ENCODE results near the gene ICE2. TPM values are rescaled to one million over a fixed set of nuclear protein-coding genes. Genes with fewer than 3 reads are reported as not detected.

ICE2 gene
- total RNA-seq, 1 donor from 2014 or later: 50.3 TPM

DNA sequence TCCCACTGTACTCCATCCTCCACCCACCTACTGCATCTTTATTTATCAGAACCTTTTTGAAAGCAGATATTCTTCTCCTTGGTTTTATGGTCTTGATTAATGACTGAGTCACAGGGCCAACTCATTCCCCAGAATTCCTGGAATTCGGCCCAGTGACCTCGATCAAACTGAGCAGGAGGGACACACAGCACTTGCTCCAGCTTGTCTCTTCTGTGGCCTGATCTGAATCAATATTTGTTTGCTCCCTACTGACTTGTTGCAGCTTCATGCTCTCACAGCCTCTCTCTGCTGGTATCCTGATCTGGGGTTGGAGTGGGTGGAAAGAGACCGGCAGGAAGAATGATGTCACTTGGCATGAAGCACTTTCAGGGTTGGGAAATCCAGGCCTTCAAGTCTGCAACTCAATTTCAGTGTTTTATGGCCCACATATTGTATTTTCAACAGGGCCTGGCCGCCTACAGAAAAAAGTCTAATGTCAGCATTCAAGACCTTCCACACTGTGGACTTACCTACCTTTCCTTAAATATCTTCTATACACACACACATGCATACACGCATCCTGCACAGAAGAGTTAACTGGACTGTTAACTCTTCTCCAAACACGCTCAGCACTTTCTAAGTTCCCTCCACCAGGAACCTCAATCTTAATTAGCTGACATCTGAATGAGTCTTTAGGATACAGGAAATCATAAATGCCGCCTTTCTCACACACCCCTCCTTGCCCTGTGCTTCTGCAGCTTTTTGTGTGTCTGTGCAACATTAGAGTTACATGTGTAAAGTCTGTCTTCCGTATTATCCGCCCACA, 85.8 kb downstream of the ICE2 start:
- Mint-ChIP-seq H3K4me1 (ENCODE audit: unreplicated experiment) (peaks cover 73% of the 10 kb centered on the region), H3K4me3 (ENCODE audit: unreplicated experiment) (peak overlapping the region; percentile 90), H3K9me3 (ENCODE audit: unreplicated experiment) (no peaks in the 10 kb centered on the region), H3K36me3 (ENCODE audit: unreplicated experiment) (peaks cover 56% of the 10 kb centered on the region), H3K27ac (ENCODE audit: unreplicated experiment) (peak overlapping the region; percentile 95), H3K27me3 (ENCODE audit: unreplicated experiment) (no peaks in the 10 kb centered on the region)
- TF ChIP-seq, protein P1, sequence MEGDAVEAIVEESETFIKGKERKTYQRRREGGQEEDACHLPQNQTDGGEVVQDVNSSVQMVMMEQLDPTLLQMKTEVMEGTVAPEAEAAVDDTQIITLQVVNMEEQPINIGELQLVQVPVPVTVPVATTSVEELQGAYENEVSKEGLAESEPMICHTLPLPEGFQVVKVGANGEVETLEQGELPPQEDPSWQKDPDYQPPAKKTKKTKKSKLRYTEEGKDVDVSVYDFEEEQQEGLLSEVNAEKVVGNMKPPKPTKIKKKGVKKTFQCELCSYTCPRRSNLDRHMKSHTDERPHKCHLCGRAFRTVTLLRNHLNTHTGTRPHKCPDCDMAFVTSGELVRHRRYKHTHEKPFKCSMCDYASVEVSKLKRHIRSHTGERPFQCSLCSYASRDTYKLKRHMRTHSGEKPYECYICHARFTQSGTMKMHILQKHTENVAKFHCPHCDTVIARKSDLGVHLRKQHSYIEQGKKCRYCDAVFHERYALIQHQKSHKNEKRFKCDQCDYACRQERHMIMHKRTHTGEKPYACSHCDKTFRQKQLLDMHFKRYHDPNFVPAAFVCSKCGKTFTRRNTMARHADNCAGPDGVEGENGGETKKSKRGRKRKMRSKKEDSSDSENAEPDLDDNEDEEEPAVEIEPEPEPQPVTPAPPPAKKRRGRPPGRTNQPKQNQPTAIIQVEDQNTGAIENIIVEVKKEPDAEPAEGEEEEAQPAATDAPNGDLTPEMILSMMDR (IDR thresholded peaks at IDR 0.05): no peak
- DNase-seq (ENCODE audit: extremely low spot score, unreplicated experiment): peak; percentile 85

DNA sequence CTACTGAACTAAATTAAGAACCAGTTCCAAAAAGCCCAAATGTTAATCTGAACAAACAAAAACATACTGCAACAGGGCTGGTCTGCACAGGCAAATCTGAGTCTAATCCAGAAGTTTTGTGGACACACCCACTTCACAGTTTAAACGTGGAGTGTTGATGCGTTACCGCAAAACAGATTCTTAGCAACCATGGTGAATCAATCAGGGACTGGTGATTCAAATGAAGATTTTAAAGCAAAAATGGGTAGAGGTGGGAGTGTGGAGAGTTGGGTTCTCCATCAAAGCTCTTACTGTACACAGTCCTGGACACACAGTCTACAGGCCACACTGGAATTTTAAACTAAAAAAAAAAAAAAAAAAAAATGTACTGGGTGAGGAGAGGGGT, 86.3 kb downstream of the ICE2 start:
- Mint-ChIP-seq H3K36me3 (ENCODE audit: unreplicated experiment) (peaks cover 56% of the 10 kb centered on the region), H3K4me3 (ENCODE audit: unreplicated experiment) (peak overlapping the region; percentile 90), H3K27ac (ENCODE audit: unreplicated experiment) (peak overlapping the region; percentile 95), H3K4me1 (ENCODE audit: unreplicated experiment) (peaks cover 76% of the 10 kb centered on the region), H3K9me3 (ENCODE audit: unreplicated experiment) (no peaks in the 10 kb centered on the region), H3K27me3 (ENCODE audit: unreplicated experiment) (no peaks in the 10 kb centered on the region)
- DNase-seq (ENCODE audit: extremely low spot score, unreplicated experiment): peak; percentile 77
- TF ChIP-seq, protein P1 (IDR thresholded peaks at IDR 0.05): no peak

DNA sequence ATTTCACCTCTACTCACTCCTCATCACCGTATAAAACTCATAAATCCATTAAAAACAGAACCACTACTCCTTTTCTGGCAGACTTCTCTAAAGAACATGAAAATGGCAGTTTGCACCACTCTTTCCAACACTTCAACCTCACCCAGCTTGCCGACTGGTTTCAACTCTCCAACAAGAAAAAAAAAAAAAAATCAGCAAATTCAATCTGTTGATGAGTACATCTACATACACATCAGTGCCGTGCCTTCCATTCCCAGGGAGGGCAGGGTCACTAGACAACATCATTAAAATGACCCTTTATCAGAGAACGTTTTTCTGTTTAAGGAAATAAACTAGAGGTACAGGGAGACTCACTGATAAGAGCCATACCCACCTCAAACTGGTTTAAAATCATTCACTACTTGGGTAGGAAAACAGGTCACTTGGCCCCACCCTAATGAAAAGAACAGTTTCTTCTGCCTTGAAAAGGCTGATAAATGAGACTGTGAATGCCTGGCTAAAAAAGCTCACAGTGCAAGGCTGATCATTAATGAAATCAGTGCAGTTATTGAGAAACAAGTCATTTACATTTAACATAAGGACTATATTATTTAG, 87.1 kb downstream of the ICE2 start:
- TF ChIP-seq, protein P1 (IDR thresholded peaks at IDR 0.05): no peak
- peaks cover 84% of the 10 kb centered on the region for H3K4me1 Mint-ChIP-seq (ENCODE audit: unreplicated experiment)
- H3K36me3 Mint-ChIP-seq (ENCODE audit: unreplicated experiment): peaks cover 60% of the 10 kb centered on the region
- peak overlapping the region; percentile 72 for H3K4me3 Mint-ChIP-seq (ENCODE audit: unreplicated experiment)
- DNase-seq (ENCODE audit: extremely low spot score, unreplicated experiment): peak; percentile 8
- H3K27me3 Mint-ChIP-seq (ENCODE audit: unreplicated experiment): no peaks in the 10 kb centered on the region
- H3K27ac Mint-ChIP-seq (ENCODE audit: unreplicated experiment): peak overlapping the region; percentile 95
- H3K9me3 Mint-ChIP-seq (ENCODE audit: unreplicated experiment): no peaks in the 10 kb centered on the region

DNA sequence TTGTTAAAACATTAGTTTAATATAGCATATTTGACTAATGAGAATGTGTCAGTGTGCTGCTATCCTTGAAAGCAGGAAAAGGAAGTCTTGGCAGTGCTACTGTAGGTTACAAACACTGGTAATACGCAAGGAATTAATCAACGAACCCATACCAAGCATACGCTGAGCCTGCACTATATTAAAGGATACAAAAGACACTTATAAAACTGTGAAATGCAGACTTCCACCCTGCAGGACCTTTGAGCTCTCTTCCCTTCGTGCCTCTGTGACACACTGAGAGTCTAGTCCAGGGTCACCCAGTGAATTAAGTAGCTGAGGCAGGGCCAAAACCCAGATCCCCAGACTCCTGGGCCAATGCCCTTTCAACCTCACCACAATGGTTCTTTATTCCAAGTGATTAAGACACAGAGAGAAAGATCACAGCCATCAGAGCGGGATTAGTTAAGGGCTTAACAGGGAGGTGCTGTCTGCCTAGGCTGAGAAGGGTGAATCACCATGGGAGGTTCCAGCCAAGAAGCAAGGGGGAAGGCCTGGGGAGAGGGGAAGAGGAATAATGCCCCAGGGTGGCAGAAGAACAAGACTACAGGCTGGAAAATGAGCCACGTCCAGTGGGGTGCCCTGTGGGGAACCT, 88.0 kb downstream of the ICE2 start:
- Mint-ChIP-seq H3K27ac (ENCODE audit: unreplicated experiment) (peak overlapping the region; percentile 95), H3K4me3 (ENCODE audit: unreplicated experiment) (peak overlapping the region; percentile 72), H3K27me3 (ENCODE audit: unreplicated experiment) (no peaks in the 10 kb centered on the region), H3K9me3 (ENCODE audit: unreplicated experiment) (no peaks in the 10 kb centered on the region), H3K36me3 (ENCODE audit: unreplicated experiment) (peaks cover 54% of the 10 kb centered on the region), H3K4me1 (ENCODE audit: unreplicated experiment) (peaks cover 92% of the 10 kb centered on the region)
- TF ChIP-seq, protein P1 (IDR thresholded peaks at IDR 0.05): no peak
- DNase-seq (ENCODE audit: extremely low spot score, unreplicated experiment): no peak

DNA sequence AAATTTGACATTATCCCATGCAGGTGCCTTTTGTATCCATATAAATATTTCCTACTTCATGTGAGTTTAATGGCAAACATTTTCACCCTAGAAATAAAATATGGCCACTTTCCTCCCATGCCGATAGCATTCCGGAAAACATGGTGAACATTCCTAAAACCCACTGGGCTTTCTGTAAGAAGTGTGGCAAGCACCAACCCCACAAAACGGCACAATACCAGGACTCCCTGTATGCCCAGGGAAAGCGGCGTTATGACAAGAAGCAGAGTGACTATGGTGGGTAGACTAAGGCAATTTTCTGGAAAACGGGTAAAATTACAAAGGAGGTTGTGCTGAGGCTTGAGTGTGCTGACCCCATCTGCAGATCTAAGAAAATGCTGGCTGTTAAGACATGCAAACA, 88.7 kb downstream of the ICE2 start:
- Mint-ChIP-seq H3K27ac (ENCODE audit: unreplicated experiment) (peak overlapping the region; percentile 95), H3K4me1 (ENCODE audit: unreplicated experiment) (peaks cover 94% of the 10 kb centered on the region), H3K27me3 (ENCODE audit: unreplicated experiment) (no peaks in the 10 kb centered on the region), H3K9me3 (ENCODE audit: unreplicated experiment) (no peaks in the 10 kb centered on the region), H3K36me3 (ENCODE audit: unreplicated experiment) (peaks cover 47% of the 10 kb centered on the region), H3K4me3 (ENCODE audit: unreplicated experiment) (peak overlapping the region; percentile 72)
- TF ChIP-seq, protein P1 (IDR thresholded peaks at IDR 0.05): no peak
- DNase-seq (ENCODE audit: extremely low spot score, unreplicated experiment): no peak

All from osteocyte (in vitro differentiated cells).